HL-60 (cell line): ENCODE results near the gene MAP4K4.

ENCODE experiments used
- CTCF ChIP-seq: IDR thresholded peaks from one replicate; pipeline ENCODE4 v1.5.1; 2011; ENCODE audit warnings: low read length, control low read depth, inconsistent platforms; ENCODE audit not compliant: insufficient read depth
- GABPA ChIP-seq: IDR thresholded peaks from 2 replicates; pipeline ENCODE4 v1.6.1; 2012; ENCODE audit warnings: low read depth
- POLR2AphosphoS5 ChIP-seq: IDR thresholded peaks from 2 replicates; pipeline ENCODE4 v1.6.1; 2012; ENCODE audit warnings: low read depth
- REST ChIP-seq: IDR thresholded peaks from 2 replicates; pipeline ENCODE4 v1.6.1; 2012; ENCODE audit warnings: low read depth; ENCODE audit not compliant: insufficient replicate concordance
- SPI1 ChIP-seq: IDR thresholded peaks from 2 replicates; pipeline ENCODE4 v1.6.1; 2012; ENCODE audit warnings: low read depth, mild to moderate bottlenecking, borderline replicate concordance

- TF ChIP-seq CTCF (no peak), GABPA (no peak), REST (no peak), POLR2AphosphoS5 (no peak), SPI1 (no peak)
Observed at GRCh38 chr2:101698014-101698843, 722 bp downstream of the MAP4K4 start.
